Esophagus muscularis mucosa (tissue), 3 donors: Measurements from ENCODE around the gene KLHL29.

Experiments
- CTCF ChIP-seq, 3 experiments: fragments of 200-600 bp in 2 of 3; fragments of 450-650 bp in 1 of 3; sonication (generic) in 2 of 3; IDR thresholded peaks; one replicate each; pipeline ENCODE4 v1.5.1; 2017 to 2019; ENCODE audit warnings: antibody characterized with exemption in 3 of 3, mild to moderate bottlenecking in 2 of 3, moderate library complexity in 1 of 3
- POLR2A ChIP-seq: fragments of 450-650 bp; IDR thresholded peaks from one replicate; pipeline ENCODE4 v1.6.1; 2017; ENCODE audit warnings: antibody characterized with exemption, moderate library complexity, mild to moderate bottlenecking, low read depth

- TF ChIP-seq CTCF (IDR thresholded peaks at IDR 0.05) (no peak), POLR2A (no peak)
Measured at GRCh38 chr2:23446916-23447315, 61.9 kb downstream of the KLHL29 start.
